Diencephalon (tissue), 1 donor: ENCODE results near the gene TP53I13. TPM values are rescaled to one million over a fixed set of nuclear protein-coding genes. Genes with fewer than 3 reads are reported as not detected.

Experiments
- total RNA-seq: library from RNA; depleted of rRNA; stranded (reverse); fragments of >200 nt; gene quantifications from one replicate; pipeline ENCODE4 v1.2.3, GENCODE V29; 2014

Gene TP53I13, protein sequence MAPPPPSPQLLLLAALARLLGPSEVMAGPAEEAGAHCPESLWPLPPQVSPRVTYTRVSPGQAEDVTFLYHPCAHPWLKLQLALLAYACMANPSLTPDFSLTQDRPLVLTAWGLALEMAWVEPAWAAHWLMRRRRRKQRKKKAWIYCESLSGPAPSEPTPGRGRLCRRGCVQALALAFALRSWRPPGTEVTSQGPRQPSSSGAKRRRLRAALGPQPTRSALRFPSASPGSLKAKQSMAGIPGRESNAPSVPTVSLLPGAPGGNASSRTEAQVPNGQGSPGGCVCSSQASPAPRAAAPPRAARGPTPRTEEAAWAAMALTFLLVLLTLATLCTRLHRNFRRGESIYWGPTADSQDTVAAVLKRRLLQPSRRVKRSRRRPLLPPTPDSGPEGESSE
- 7.6 TPM for total RNA-seq

DNA sequence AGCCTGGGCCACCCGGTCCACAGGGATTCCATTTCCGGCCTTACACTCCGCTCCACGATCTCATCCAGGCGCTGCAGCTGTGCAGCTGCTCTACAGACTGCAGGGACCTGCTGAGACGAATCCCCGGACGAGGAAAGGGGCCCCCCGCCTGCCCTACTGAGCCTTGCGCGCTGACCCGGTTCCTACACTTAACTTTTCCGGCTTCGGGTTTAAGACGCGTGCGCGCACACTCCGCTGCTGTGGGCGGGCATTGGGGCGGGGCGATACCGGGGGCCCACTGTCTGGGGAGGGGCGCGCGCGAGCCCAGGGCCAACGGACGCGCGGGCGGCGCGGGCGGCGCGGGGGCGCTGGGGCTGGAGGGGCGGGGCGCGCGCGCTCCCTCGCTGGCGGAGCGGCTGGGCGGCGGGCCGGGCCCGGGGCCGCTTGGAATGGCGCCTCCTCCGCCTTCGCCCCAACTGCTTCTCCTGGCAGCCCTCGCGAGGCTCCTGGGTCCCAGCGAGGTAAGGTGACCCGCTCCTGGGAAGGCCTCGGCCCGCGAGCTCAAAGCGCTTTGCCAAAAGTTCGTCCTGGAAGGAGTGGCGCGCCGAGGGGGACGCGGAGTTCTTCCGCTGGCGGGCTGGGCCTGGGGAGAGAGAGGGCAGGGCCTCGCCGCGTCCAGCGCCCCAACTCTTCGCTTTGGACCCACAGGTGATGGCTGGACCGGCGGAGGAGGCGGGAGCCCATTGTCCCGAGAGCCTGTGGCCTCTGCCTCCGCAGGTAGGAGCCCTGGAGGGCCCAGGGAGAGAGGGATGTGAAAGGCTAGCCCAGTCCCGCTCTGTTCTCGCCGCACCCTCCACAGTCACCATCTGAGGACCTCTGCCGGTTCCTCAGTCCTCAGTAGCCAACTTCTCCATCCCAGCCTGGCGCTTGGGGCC, at the start of gene TP53I13:
TSS of gene TP53I13 (plus strand) at position 371 of the 914 bp plus-strand sequence. CDS start at position 429, 58 bp downstream.

DNA sequence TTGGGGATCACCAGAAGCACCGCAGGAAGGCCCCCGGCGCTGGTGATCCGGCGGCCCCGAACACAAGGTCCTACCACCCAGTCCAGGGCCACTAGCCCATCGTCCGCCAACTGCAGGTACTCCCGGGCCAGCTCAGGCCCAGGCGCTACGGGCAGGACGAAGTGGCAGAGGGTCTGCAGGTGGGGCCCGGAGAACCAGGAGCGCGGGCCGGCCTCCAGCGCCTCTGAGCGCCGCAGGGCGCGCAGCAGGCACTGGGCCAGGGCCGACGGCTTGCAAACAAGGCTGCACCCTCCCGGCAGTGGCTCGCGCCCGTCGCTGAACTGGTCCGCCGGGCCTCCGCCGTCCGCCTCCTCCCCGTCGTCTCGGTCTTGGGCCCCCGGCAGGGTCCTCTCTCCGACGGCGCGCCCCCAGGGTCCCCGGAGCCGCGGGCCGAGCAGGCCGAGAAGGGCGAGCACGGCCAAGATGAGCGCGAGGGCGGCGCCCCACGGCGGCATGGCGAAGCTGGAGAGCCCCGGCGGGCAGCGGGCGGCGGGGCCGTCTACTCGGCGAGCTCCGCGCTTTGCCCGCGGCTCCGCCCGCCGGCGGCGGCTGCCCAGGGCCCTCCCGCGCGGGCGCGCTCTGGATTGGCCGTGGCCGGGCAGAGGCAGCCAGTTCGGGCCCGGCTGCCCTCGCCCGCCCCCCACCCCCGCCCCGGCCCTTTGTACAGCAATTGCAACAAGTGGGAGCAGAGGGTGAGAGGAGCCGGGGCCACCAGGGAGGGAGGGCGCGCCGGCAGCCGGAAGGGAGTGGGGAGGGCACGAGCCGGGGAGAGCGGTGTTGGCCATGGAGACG, 1.8 kb upstream of the TP53I13 start, which contains the start of gene ABHD15:
TSS of gene ABHD15 (minus strand) at position 565 of the 831 bp plus-strand sequence. CDS start at position 494, 71 bp downstream.

DNA sequence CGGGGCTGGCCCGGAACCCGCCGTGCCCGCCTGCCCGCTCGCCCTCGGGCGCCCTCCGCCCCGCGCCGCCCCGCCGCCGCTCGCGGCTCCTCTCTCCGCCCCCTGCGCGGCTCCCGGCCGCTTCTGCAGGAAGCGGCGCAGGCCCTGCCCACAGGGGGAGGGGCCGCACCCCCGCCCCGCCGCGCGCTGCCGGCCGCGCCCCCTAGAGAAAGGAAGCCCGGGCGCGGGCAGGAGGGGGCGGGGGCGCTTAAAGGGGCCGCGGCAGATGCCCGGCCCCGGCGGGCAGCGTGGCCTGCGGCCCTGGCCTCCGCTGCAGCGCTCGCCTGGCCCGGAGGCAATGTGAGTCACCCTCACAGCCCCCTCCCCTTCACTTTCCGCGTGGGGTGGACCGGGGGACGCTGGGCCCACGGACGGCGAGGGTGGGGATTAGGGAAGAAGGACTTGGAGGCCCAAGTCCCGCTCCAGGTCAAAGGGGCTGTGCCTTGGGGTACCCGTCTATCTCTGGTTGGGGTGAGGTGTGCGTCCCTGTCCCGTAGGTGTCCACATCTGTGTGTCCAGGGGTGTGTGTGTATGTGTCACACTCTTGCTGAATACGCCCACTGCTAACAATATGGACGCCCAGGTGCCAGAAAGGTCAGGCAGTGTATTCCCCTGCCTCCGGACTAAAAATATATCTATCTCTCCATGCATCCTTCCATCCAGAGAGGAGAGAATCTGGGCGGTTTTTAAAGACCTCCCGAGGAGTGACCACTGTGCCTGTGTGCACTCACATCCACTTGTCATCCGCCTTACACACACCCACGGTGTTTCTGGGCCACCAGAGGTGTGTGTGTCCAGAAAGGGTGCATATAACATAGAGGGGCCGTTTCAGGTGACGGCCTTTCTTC, 21.3 kb downstream of the TP53I13 start, which contains the start of gene GIT1:
TSS of gene GIT1 (minus strand) at position 125 of the 887 bp plus-strand sequence. CDS start 270 bp downstream, outside the sequence.

GRCh38 chr17:29592850-29593551, 24.5 kb downstream of the TP53I13 start, which contains the start of gene ANKRD13B:
TSS of gene ANKRD13B (plus strand) at chr17:29593132. CDS start at chr17:29593622, 490 bp downstream.

Other genes starting within 250 kb of the TP53I13 start
- 165 TPM for gene TAOK1, start 178.3 kb upstream of the TP53I13 start, total RNA-seq
- 1.2 TPM for gene ABHD15, start 1.7 kb upstream of the TP53I13 start, total RNA-seq
- 41.1 TPM for gene GIT1, start 20.9 kb downstream of the TP53I13 start, total RNA-seq
- 26.1 TPM for gene ANKRD13B, start 24.4 kb downstream of the TP53I13 start, total RNA-seq
- gene CORO6, start 54.2 kb downstream of the TP53I13 start, total RNA-seq = 5.1 TPM